Measurements from ENCODE around the gene ARHGEF11. TPM values are rescaled to one million over a fixed set of nuclear protein-coding genes. Genes with fewer than 3 reads are reported as not detected.
A peak's percentile ranks its signal among the peaks of the same experiment; 100 is the strongest.

ARHGEF11 gene
- total RNA-seq, 1 experiment from 2014 or later, result 41.1 TPM

DNA sequence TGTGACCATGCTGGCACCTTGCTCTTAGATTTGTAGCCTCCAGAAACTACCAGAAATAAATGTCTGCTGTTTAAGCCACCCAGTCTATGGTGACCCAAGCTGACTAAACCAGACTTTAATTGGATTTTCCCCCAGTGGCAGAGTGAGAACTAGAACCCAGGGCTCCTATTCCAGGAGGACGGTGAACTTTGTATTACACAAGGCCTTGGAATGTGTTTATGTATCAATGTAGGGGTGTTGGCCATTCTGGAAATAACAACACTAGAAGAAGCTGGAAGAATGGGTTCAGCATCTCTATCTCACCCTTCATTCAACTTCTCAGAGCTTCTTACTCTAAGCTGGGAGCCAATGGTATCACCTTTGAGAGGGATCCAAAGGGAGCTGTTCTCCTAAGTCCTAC, 37.0 kb downstream of the ARHGEF11 start:
- Histone ChIP-seq H3K79me2 (ENCODE audit: insufficient read depth, low read length) (no peaks in the 10 kb centered on the region; the same call in 1 of the 2 replicates), H4K20me1 (ENCODE audit: control insufficient read depth, insufficient read depth, insufficient read length) (no peaks in the 10 kb centered on the region), H4K91ac (ENCODE audit: insufficient read length, low read depth, low read length) (no peak overlapping the region)

More for the DNA sequence above, 37.0 kb downstream of the ARHGEF11 start:
- DNase-seq, result no peak
- no peaks in the 10 kb centered on the region for H3K23me2 ChIP-seq (ENCODE audit: insufficient read length, low read depth, low read length, poor library complexity, severe bottlenecking)
- no peak overlapping the region for H2BK120ac ChIP-seq (ENCODE audit: low read depth, low read length, poor library complexity, severe bottlenecking)
- no peaks in the 10 kb centered on the region for H3K27me3 Mint-ChIP-seq (ENCODE audit: low read depth)
- H3K9me3 Mint-ChIP-seq, result no peaks in the 10 kb centered on the region; a peak in 1 of 5 replicates
- no peak overlapping the region for H2BK15ac ChIP-seq (ENCODE audit: low read depth, low read length)
- no peak overlapping the region for H3K27ac ChIP-seq (ENCODE audit: insufficient read length, low read depth, low read length)
- H3K9me3 ChIP-seq (ENCODE audit: control insufficient read depth, low read depth, low read length), result no peaks in the 10 kb centered on the region
- H3K18ac ChIP-seq (ENCODE audit: insufficient read length, low read depth, low read length), result no peak overlapping the region
- no peak overlapping the region for H3T11ph ChIP-seq (ENCODE audit: low read length)
- no peaks in the 10 kb centered on the region for H3K79me1 ChIP-seq (ENCODE audit: insufficient read depth, low read depth, low read length, poor library complexity, severe bottlenecking)
- no peak overlapping the region for H3K14ac ChIP-seq (ENCODE audit: insufficient read depth, low read length)
- no peak overlapping the region for H3K4me3 Mint-ChIP-seq
- peaks cover 35 to 39% of the 10 kb centered on the region in 2 experiments for H3K4me1 Mint-ChIP-seq
- H3K9ac ChIP-seq (ENCODE audit: extremely low read depth, insufficient read length, low read length), result no peak overlapping the region
- no peak overlapping the region for H3K23ac ChIP-seq (ENCODE audit: insufficient read length, low read depth, low read length)
- no peak overlapping the region for H2BK5ac ChIP-seq (ENCODE audit: insufficient read length, low read length)
- no peaks in the 10 kb centered on the region for H3K36me3 Mint-ChIP-seq (ENCODE audit: insufficient read depth in 1 of 3, low read depth in 3 of 3)
- no CpG with 5 or more reads among the region's 1 CpG for WGBS (ENCODE audit: extremely low coverage, insufficient read length, low lambda C conversion rate)
- H2AFZ ChIP-seq (ENCODE audit: low read length), result no peak overlapping the region
- no peak overlapping the region for H2AK5ac ChIP-seq (ENCODE audit: insufficient read length, low read length)
- H2BK12ac ChIP-seq (ENCODE audit: insufficient read length, low read depth, low read length), result no peak overlapping the region
- no peak for TF ChIP-seq CTCF (conservative IDR thresholded peaks at IDR 0.05)
- H3K27ac Mint-ChIP-seq, result 0 out of 7 replicates have a peak overlapping the region, but pooled peaks of 1 of the 3 experiments have one; percentile 14
- H2BK20ac ChIP-seq (ENCODE audit: low read depth, low read length, poor library complexity, severe bottlenecking), result no peak overlapping the region
- no peak overlapping the region for H4K5ac ChIP-seq (ENCODE audit: insufficient read length, low read depth, low read length)
- H3K4me1 ChIP-seq (ENCODE audit: insufficient read depth, low read length), result peaks cover 9% of the 10 kb centered on the region
- no peak overlapping the region for H3K56ac ChIP-seq (ENCODE audit: insufficient read length, low read depth, low read length)
- H4K8ac ChIP-seq (replicated peaks; ENCODE audit: insufficient read length, low read depth, low read length), result no peak overlapping the region
- H3K27me3 ChIP-seq (ENCODE audit: insufficient read depth, low read length), result no peaks in the 10 kb centered on the region
- H3K4ac ChIP-seq (ENCODE audit: low read depth, low read length), result no peak overlapping the region
- H3K4me2 ChIP-seq (ENCODE audit: insufficient read depth, insufficient read length, low read length), result no peak overlapping the region

All from H9 (cell line).